Caki2 (cell line): ENCODE results near the gene CMTR2. TPM values are rescaled to one million over a fixed set of nuclear protein-coding genes. Genes with fewer than 3 reads are reported as not detected.

Experiments used
- DNase-seq: peaks from one replicate; pipeline ENCODE4 v3.0.0-alpha.2; 2015; ENCODE audit warnings: low read depth
- in situ Hi-C: cut with HindIII; loops from 2 replicates; pipeline ENCODE4 v1.10.0; 2016; ENCODE audit warnings: low sequenced_read_pairs, low pct_unique_long_range_greater_than_20kb, mixed read lengths
- total RNA-seq: library from RNA; depleted of rRNA; stranded (reverse); fragments of >200 nt; shearing (Covaris generic); gene quantifications from 2 replicates; pipeline ENCODE4 v1.2.3, GENCODE V29; 2014; ENCODE audit warnings: low replicate concordance; rRNA removed

CMTR2 gene
- total RNA-seq, 1 experiment from 2014 or later: 20.0 TPM

DNA sequence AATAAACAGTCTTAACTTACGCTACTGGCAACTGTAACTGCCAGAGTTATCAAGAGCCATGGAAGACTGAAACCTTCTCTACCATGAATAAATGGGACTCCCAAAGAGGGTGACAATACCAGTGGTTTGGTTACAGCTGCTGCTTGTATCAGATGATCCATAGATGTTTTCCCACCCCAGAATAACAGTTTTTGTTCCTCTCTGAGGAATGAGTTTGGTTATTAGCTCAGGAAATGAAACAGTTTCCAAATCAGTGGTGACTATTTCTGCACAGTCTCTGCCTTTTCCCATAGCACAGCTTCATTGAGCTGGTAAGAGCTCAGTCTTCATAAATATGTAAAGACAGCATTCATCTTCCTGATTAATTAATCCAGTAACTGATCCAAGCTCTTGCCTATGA lies 44.7 kb downstream of the CMTR2 start:
- in situ Hi-C loops: no loop called here
- DNase-seq: no peak

GRCh38 chr16:71242601-71243000 lies 46.6 kb downstream of the CMTR2 start:
- DNase-seq: no peak
- in situ Hi-C loops: no loop called here

DNA sequence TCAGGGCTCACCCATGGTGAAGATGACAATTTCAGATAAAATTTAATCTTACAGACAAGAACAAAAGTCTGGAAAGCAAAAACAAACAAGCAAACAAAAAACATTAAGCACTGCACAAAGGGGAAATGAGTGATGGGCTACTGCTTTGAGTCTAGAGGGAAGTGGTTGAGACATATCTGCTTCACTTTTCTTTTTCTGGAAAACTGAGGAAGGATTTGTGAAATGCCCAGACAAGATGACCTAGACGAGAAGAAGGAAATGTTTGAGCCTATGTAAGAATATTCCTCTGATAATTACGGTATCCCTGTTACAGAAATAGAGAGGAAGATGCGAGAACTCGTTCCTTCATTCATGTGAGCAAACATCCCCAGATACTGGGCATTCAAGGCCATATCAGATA lies 47.2 kb downstream of the CMTR2 start:
- in situ Hi-C loops: no loop called here
- no peak for DNase-seq

Other genes starting within 250 kb of the CMTR2 start
- gene HYDIN, start 58.7 kb downstream of the CMTR2 start, total RNA-seq: 0.95 and 3.8 TPM in 2 replicates
- gene CALB2, start 69.3 kb upstream of the CMTR2 start, total RNA-seq: 8.0 and 10.9 TPM in 2 replicates
- not detected in 2 replicates for gene TLE7, start 152.7 kb upstream of the CMTR2 start, total RNA-seq
- 4.8 and 12.2 TPM in 2 replicates for gene ZNF23, start 172.8 kb upstream of the CMTR2 start, total RNA-seq
- 0.98 and 3.0 TPM in 2 replicates for gene ZNF19, start 199.9 kb upstream of the CMTR2 start, total RNA-seq
- gene CHST4, start 237.0 kb upstream of the CMTR2 start, total RNA-seq: not detected in 2 replicates